Neural progenitor cell (in vitro differentiated cells): ENCODE results near the gene XPR1. TPM values are rescaled to one million over a fixed set of nuclear protein-coding genes. Genes with fewer than 3 reads are reported as not detected.

Experiments
- DNase-seq: peaks from one replicate; pipeline ENCODE4 v3.0.0-alpha.2; 2016; ENCODE audit warnings: low spot score
- H2AFZ ChIP-seq: fragments of 200-600 bp; sonication (generic); replicated peaks from 2 replicates; pipeline ENCODE4 v1.6.1; 2016; ENCODE audit warnings: antibody characterized with exemption
- H3F3A ChIP-seq: fragments of 200-600 bp; sonication (generic); 2 replicates; pipeline ENCODE4 v1.6.1; 2016; ENCODE audit warnings: antibody characterized with exemption, low read depth
- H3K27ac ChIP-seq: fragments of 200-600 bp; sonication (generic); 2 replicates; pipeline ENCODE4 v1.5.1; 2016; ENCODE audit warnings: mild to moderate bottlenecking
- H3K27me3 ChIP-seq: fragments of 200-600 bp; sonication (generic); 2 replicates; pipeline ENCODE4 v1.6.1; 2016; ENCODE audit warnings: mild to moderate bottlenecking, moderate library complexity
- H3K36me3 ChIP-seq: fragments of 200-600 bp; sonication (generic); 2 replicates; pipeline ENCODE4 v1.5.1; 2016
- H3K4me1 ChIP-seq: fragments of 200-600 bp; sonication (generic); 2 replicates; pipeline ENCODE4 v1.6.1; 2016; ENCODE audit warnings: mixed run types
- H3K4me2 ChIP-seq: fragments of 200-600 bp; sonication (generic); 2 replicates; pipeline ENCODE4 v1.6.1; 2016
- H3K4me3 ChIP-seq: fragments of 200-600 bp; sonication (generic); 2 replicates; pipeline ENCODE4 v1.5.1; 2016
- H3K79me2 ChIP-seq: fragments of 200-600 bp; sonication (generic); 2 replicates; pipeline ENCODE4 v1.6.1; 2016; ENCODE audit warnings: low read depth
- H3K9ac ChIP-seq: fragments of 200-600 bp; sonication (generic); 2 replicates; pipeline ENCODE4 v1.6.1; 2016
- H3K9me3 ChIP-seq: fragments of 200-600 bp; sonication (generic); 2 replicates; pipeline ENCODE4 v1.5.1; 2016; ENCODE audit warnings: low read depth
- H4K20me1 ChIP-seq: fragments of 200-600 bp; sonication (generic); 2 replicates; pipeline ENCODE4 v1.6.1; 2016; ENCODE audit warnings: low read depth
- H3K27ac Mint-ChIP-seq: 3 replicates; pipeline ENCODE4 v1.8.0; 2021; ENCODE audit warnings: mixed read lengths
- H3K27me3 Mint-ChIP-seq: 2 replicates; pipeline ENCODE4 v1.8.0; 2022; ENCODE audit warnings: low read depth, mild to moderate bottlenecking, inconsistent platforms, moderate library complexity, mixed read lengths; ENCODE audit not compliant: insufficient read depth
- H3K36me3 Mint-ChIP-seq: 3 replicates; pipeline ENCODE4 v1.8.0; 2021; ENCODE audit warnings: mixed read lengths
- H3K4me1 Mint-ChIP-seq: 3 replicates; pipeline ENCODE4 v1.8.0; 2021; ENCODE audit warnings: mixed read lengths
- H3K4me3 Mint-ChIP-seq: 3 replicates; pipeline ENCODE4 v1.8.0; 2021; ENCODE audit warnings: mild to moderate bottlenecking, moderate library complexity, mixed read lengths
- H3K9me3 Mint-ChIP-seq: 3 replicates; pipeline ENCODE4 v1.8.0; 2020; ENCODE audit warnings: mixed read lengths
- EZH2 ChIP-seq: fragments of 200-600 bp; sonication (generic); IDR thresholded peaks from 2 replicates; pipeline ENCODE4 v1.6.1; 2017; ENCODE audit warnings: antibody characterized with exemption, mild to moderate bottlenecking, moderate library complexity
- EZH2phosphoT487 ChIP-seq: fragments of 200-600 bp; sonication (generic); IDR thresholded peaks from 2 replicates; pipeline ENCODE4 v1.6.1; 2017; ENCODE audit warnings: antibody characterized with exemption
- total RNA-seq: library from RNA; depleted of rRNA; stranded (reverse); fragments of >200 nt; gene quantifications from 2 replicates; pipeline ENCODE4 v1.2.3, GENCODE V29; 2015; ENCODE audit warnings: low replicate concordance
- TF ChIP-seq, protein P1 (sequence below): fragments of 200-600 bp; sonication (generic); IDR thresholded peaks from 2 replicates; pipeline ENCODE4 v1.5.1; 2017; ENCODE audit warnings: antibody characterized with exemption, mild to moderate bottlenecking

Gene XPR1
- total RNA-seq, 1 donor from 2014 or later = 75.0 TPM

DNA sequence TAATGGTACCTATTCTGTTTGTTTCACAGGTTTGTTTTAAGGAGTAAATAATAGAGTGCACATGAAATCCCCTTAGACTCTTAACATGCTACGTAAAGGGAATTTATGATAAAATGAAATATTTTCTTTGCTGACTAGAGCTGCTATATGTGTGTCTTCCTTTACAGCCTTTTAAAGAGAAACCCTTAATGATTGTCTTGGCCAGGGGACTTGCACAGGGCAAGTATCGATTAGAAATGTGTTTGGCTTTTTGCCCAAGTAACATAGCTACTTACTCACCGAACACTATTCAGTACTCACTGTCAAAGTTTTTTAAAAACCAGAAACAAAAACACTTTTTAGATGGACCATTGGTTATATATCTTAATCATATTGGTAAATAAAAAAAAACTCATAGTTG, 209.6 kb downstream of the XPR1 start:
- H4K20me1 ChIP-seq = no peaks in the 10 kb centered on the region
- H3K4me3 ChIP-seq = no peak overlapping the region
- peak overlapping the region; percentile 27 for H3K4me2 ChIP-seq
- H3F3A ChIP-seq = peaks cover 29% of the 10 kb centered on the region
- Mint-ChIP-seq H3K4me3 (no peak overlapping the region), H3K27ac (peak overlapping the region; percentile 95), H3K9me3 (peaks cover 8% of the 10 kb centered on the region), H3K27me3 (peaks cover 2% of the 10 kb centered on the region), H3K4me1 (peaks cover 53% of the 10 kb centered on the region), H3K36me3 (peaks cover 8% of the 10 kb centered on the region)
- no peaks in the 10 kb centered on the region for H3K79me2 ChIP-seq
- peaks cover 49% of the 10 kb centered on the region for H3K4me1 ChIP-seq
- H3K27me3 ChIP-seq = no peaks in the 10 kb centered on the region
- no peak overlapping the region for H3K9ac ChIP-seq
- DNase-seq = no peak
- no peaks in the 10 kb centered on the region for H3K9me3 ChIP-seq
- H3K27ac ChIP-seq = no peak overlapping the region
- no peaks in the 10 kb centered on the region for H3K36me3 ChIP-seq
- H2AFZ ChIP-seq = no peak overlapping the region
- TF ChIP-seq EZH2 = no peak
- TF ChIP-seq EZH2phosphoT487 = no peak
- TF ChIP-seq, protein P1, sequence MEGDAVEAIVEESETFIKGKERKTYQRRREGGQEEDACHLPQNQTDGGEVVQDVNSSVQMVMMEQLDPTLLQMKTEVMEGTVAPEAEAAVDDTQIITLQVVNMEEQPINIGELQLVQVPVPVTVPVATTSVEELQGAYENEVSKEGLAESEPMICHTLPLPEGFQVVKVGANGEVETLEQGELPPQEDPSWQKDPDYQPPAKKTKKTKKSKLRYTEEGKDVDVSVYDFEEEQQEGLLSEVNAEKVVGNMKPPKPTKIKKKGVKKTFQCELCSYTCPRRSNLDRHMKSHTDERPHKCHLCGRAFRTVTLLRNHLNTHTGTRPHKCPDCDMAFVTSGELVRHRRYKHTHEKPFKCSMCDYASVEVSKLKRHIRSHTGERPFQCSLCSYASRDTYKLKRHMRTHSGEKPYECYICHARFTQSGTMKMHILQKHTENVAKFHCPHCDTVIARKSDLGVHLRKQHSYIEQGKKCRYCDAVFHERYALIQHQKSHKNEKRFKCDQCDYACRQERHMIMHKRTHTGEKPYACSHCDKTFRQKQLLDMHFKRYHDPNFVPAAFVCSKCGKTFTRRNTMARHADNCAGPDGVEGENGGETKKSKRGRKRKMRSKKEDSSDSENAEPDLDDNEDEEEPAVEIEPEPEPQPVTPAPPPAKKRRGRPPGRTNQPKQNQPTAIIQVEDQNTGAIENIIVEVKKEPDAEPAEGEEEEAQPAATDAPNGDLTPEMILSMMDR = no peak

DNA sequence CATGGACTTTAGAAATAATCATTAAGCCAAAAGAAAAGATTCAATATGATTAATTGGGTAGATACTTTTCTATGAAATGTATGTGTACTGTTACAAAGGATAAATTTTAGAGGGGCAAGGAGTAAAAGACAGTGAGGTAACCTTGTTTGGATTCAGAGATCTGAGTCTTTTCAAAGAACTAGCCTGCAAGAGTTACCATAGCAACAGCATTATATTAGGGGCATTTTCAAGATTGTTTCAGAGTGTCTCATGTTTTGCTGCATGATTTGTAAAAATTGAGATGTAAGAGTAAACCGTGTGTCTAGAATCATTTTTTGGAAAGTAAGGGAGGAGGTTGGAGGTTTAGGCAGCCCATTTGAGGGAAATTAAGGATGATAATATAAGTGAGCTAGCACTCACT, 210.2 kb downstream of the XPR1 start:
- Histone ChIP-seq H3K36me3 (no peaks in the 10 kb centered on the region), H4K20me1 (no peaks in the 10 kb centered on the region), H3K79me2 (no peaks in the 10 kb centered on the region), H3K4me3 (no peak overlapping the region), H3K4me2 (peak overlapping the region; percentile 27), H3K27ac (no peak overlapping the region), H3K9ac (no peak overlapping the region), H3K9me3 (no peaks in the 10 kb centered on the region), H2AFZ (no peak overlapping the region), H3K27me3 (no peaks in the 10 kb centered on the region), H3K4me1 (peaks cover 43% of the 10 kb centered on the region), H3F3A (peaks cover 25% of the 10 kb centered on the region)
- Mint-ChIP-seq H3K27ac (peak overlapping the region; percentile 95), H3K36me3 (peaks cover 11% of the 10 kb centered on the region), H3K9me3 (peaks cover 8% of the 10 kb centered on the region), H3K4me3 (peak overlapping the region; percentile 53), H3K4me1 (peaks cover 47% of the 10 kb centered on the region), H3K27me3 (peaks cover 2% of the 10 kb centered on the region)
- peak; percentile 8 for DNase-seq
- TF ChIP-seq, protein P1 = no peak
- TF ChIP-seq EZH2 (no peak), EZH2phosphoT487 (no peak)

DNA sequence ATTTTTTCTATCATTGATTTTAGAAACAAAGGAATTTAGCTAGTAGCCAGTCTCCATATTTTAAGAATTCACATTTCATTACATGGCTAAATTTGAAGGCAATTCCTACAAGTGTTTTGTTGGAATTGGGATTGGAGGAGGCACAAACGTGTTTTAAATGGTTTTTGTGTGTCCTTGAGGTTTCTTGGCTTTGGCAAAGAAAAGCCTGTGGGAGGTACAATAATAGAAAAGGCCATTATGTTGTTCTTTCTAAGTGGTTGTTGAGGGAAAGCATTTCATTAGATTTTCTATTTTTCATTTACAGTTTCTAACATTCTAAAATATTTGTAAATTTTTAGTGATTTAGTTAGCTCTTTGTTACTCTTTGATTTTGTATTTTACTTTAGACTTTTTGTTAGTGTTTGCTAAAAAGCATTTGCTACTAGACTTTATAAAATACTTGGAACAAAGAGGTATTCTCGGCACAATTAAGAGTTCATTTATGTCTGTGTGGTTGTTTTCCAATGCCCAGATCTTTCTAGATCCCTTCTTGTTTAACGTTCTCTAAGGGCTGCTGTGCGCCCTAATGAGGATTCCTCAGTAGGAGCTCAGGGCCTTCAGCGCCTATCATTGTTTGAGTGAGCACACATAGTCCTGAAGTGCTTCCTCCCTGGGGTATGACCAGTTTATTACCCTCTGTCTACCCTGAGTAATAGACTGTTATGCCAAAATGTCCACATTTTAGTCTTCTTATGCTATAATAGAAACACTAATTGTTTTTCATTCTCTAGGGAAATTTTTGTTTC, 210.9 kb downstream of the XPR1 start:
- H3K4me3 Mint-ChIP-seq = peak overlapping the region; percentile 12
- H3K9me3 Mint-ChIP-seq = peaks cover 8% of the 10 kb centered on the region
- Histone ChIP-seq H3K27me3 (no peaks in the 10 kb centered on the region), H4K20me1 (no peaks in the 10 kb centered on the region), H3K4me2 (peak overlapping the region; percentile 27), H3K36me3 (no peaks in the 10 kb centered on the region), H3K9ac (no peak overlapping the region), H3F3A (peaks cover 22% of the 10 kb centered on the region), H2AFZ (no peak overlapping the region), H3K27ac (peak overlapping the region; percentile 32), H3K9me3 (no peaks in the 10 kb centered on the region), H3K4me3 (no peak overlapping the region), H3K4me1 (peaks cover 36% of the 10 kb centered on the region), H3K79me2 (no peaks in the 10 kb centered on the region)
- peaks cover 41% of the 10 kb centered on the region for H3K4me1 Mint-ChIP-seq
- TF ChIP-seq, protein P1 = no peak
- TF ChIP-seq EZH2phosphoT487 = no peak
- TF ChIP-seq EZH2 = no peak
- H3K27ac Mint-ChIP-seq = peak overlapping the region; percentile 96
- H3K36me3 Mint-ChIP-seq = peaks cover 11% of the 10 kb centered on the region
- H3K27me3 Mint-ChIP-seq = peaks cover 2% of the 10 kb centered on the region
- peak; percentile 58 for DNase-seq
